Central memory CD8-positive, alpha-beta T cell (primary cell): Measurements from ENCODE around the gene PRRT1B.

Source experiments
- ATAC-seq: fragments of 150-1000 bp; cut with Tn5 transposase; replicated peaks from 2 replicates; pipeline ENCODE4 v1.10.0; 2022; ENCODE audit warnings: mild to moderate bottlenecking, moderate FRiP score, moderate number of reproducible peaks; ENCODE audit not compliant: poor library complexity, severe bottlenecking; ENCODE audit errors: extremely low read depth
- DNase-seq, 2 donors: peaks; one replicate each; pipeline ENCODE4 v3.0.0; 2021; ENCODE audit warnings: low spot score in 2 of 2
- H3K27ac Mint-ChIP-seq: one replicate; pipeline ENCODE4 v1.8.0; 2022; ENCODE audit warnings: low read depth, mild to moderate bottlenecking, moderate library complexity, mixed read lengths
- H3K27me3 Mint-ChIP-seq: one replicate; pipeline ENCODE4 v1.8.0; 2022; ENCODE audit warnings: mixed read lengths
- H3K36me3 Mint-ChIP-seq: one replicate; pipeline ENCODE4 v1.8.0; 2022; ENCODE audit warnings: mild to moderate bottlenecking, moderate library complexity, mixed read lengths; ENCODE audit not compliant: insufficient read depth
- H3K4me1 Mint-ChIP-seq: one replicate; pipeline ENCODE4 v1.8.0; 2022; ENCODE audit warnings: mixed read lengths
- H3K4me3 Mint-ChIP-seq: one replicate; pipeline ENCODE4 v1.8.0; 2022; ENCODE audit warnings: mild to moderate bottlenecking, moderate library complexity, mixed read lengths
- H3K9me3 Mint-ChIP-seq: one replicate; pipeline ENCODE4 v1.8.0; 2022; ENCODE audit warnings: mixed read lengths

Gene PRRT1B

DNA sequence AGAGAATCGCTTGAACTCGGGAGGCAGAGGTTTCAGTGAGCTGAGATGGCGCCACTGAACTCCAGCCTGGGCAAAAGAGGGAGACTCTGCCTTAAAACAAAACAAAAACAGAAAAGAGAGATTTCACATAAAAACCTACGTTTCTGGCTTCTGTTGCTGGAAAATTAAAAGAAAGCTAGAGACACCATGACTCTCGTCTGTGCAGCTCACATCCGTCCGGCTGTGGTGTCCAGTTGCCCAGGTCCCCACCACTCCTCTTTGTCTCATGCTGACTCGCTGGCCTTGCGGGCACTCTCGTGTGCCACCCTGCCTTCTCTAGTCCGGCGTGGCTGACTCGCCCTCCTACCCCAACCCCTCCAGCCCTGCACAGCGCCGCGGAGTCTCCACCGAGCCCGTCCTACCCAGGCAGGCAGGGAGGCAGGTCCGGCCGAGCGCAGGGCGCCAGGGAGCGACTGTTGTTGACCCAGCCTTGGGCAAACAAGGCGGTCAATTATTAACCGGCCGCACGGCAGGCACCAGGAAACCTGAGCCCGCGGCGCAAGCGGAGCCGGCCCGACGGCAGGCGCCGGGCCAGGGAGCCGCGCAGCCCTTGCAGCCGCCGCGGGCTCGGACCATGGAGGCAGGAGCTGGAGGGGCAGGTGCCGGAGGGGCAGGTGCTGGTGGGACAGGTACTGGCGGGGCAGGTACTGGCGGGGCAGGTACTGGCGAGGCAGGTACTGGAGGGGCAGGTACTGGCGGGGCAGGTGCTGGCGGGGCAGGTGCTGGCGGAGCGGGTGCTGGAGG, at the start of gene PRRT1B:
Gene PRRT1B (plus strand): TSS at position 521 of the 783 bp plus-strand sequence. CDS start 93 bp downstream, at position 614.
- ATAC-seq (no peak), DNase-seq (no peak)
- Mint-ChIP-seq H3K27ac (no peak within 1 kb of the TSS), H3K4me1 (peaks cover 5% of the 10 kb centered on the region), H3K9me3 (peaks cover 6% of the 10 kb centered on the region), H3K36me3 (peaks cover 3% of the 10 kb centered on the region), H3K27me3 (peaks cover 35% of the 10 kb centered on the region), H3K4me3 (peak within 1 kb of the TSS; percentile 53)

DNA sequence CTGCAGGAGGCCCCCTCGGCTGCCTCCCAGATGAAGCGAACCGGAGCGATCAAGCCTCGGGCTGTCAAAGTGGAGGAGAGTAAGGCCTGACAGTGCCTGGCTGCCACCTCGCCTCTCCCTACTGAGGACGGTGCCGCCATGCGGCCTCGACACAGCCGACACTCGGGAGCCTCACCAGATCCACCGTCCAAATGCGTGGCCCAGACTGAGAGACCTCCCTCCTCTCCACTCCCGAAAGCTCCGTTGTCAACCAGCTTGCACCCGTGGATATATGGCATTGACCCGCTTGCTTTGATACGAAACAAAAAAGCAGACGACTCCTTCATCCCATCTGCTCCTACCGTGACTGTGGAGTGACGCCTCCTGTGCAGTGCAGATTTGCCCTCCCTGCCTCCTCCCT, 49.5 kb upstream of the PRRT1B start:
- Mint-ChIP-seq H3K4me3 (no peak overlapping the region), H3K36me3 (peaks cover 63% of the 10 kb centered on the region), H3K4me1 (peaks cover 37% of the 10 kb centered on the region), H3K27me3 (no peaks in the 10 kb centered on the region), H3K9me3 (no peaks in the 10 kb centered on the region), H3K27ac (no peak overlapping the region)
- no peak for ATAC-seq
- no peak for DNase-seq

DNA sequence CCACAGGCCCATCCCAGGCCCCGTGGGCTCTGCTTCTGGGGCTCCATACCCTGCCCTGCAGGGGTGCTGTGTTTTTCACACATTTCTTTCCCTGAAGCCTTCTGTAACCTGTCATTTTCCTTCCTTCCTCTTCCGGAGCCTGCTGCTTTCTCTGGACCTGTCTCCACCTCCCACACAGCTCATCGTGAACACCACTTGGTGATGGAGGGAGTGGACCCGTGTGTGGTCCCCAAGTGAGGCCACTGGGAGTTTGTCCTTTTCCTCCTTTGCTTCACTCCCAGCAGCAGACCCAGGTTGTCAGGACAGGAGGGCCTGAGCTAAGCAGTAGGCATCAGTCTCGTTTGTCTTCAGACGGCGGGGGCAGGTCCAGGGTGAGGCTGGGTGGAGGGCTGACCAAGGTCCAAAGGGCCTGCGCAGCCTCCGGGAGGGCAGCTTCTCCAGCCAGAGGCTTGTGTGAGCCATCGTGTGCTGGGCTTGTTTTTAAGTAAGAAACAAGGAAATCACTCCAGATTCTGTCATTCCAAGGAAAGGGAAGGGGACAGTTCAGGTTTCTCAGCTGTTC, 48.4 kb upstream of the PRRT1B start:
- H3K4me1 Mint-ChIP-seq = peaks cover 43% of the 10 kb centered on the region
- H3K27ac Mint-ChIP-seq = no peak overlapping the region
- DNase-seq (no peak), ATAC-seq (no peak)
- peaks cover 59% of the 10 kb centered on the region for H3K36me3 Mint-ChIP-seq
- no peaks in the 10 kb centered on the region for H3K27me3 Mint-ChIP-seq
- no peak overlapping the region for H3K4me3 Mint-ChIP-seq
- no peaks in the 10 kb centered on the region for H3K9me3 Mint-ChIP-seq

DNA sequence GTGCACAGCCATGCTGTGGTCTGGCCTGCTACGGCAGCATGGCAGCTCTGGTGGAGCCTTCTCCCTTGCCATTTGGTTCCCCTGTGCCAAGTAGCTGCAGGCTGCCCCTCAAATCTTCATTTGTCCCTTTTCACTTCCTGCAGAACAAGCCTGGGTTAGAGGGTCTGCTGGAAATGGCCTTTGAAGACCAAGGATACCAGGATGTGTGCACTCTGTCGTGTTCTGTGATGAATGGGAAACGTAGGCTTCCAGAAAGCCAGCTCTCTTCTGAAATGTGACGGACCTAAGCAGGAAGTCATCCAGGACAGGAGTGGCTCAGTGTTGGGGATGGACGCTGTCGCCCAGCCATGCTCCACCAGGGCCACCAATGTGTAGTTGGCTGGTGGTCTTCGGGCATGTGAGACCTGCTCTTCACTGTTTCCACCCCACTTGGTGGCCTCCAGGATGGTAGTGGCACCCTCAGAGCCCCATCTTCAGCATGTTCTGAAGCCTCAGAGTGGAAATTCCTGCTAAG, 46.0 kb upstream of the PRRT1B start:
- ATAC-seq (no peak), DNase-seq (no peak)
- peak overlapping the region; percentile 73 for H3K27ac Mint-ChIP-seq
- no peaks in the 10 kb centered on the region for H3K9me3 Mint-ChIP-seq
- no peaks in the 10 kb centered on the region for H3K27me3 Mint-ChIP-seq
- peaks cover 57% of the 10 kb centered on the region for H3K4me1 Mint-ChIP-seq
- peak overlapping the region; percentile 90 for H3K4me3 Mint-ChIP-seq
- peaks cover 52% of the 10 kb centered on the region for H3K36me3 Mint-ChIP-seq

DNA sequence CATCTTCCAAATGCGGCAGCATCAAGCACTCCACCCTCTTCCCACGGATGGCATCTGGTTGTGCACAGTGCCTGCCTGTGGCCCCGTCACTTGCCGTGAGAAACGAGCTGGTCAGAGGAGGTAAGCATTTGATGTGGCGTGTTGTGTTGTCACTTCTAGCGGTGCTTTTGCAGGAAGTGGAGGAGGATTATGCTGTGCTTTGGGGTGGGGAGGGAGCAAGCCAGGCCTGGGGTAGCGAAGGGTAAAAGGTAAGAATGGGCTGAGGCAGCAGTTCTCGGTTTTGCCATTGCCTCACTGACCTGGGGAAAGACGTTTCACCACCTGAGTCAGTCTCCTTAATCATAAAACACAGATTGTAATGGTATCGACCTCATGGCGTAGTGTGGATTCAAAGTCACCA, 44.9 kb upstream of the PRRT1B start:
- peaks cover 48% of the 10 kb centered on the region for H3K36me3 Mint-ChIP-seq
- peak overlapping the region; percentile 73 for H3K27ac Mint-ChIP-seq
- H3K4me1 Mint-ChIP-seq = peaks cover 64% of the 10 kb centered on the region

DNA sequence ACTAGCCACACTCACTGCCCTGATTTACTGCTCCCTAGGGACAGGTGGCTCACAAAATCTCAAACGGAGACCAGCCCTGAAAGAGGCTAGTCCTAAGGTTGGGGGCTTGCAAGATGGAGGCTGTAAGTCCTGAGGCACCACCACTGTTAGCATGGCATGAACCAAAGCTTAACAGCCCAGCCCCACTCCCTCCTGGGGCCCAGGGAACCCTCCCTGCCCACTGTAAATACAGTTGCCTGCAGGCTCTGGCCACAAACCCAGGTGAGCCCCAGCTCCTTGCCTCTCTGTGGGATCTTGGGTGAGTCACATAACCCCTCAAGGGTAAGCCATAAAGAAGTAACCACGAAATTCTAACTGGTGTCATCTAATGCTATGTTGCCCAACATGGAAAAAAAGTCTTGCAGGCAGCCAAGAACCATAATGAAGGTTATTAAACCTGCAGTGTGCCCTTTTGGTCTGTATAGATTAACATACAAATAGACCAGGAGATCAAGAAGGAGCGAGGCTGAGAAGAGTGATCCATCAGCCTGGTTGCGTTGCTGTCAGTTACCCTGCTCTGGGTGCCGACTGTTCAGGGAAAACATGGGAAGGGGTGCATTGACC, 44.3 kb upstream of the PRRT1B start:
- peak overlapping the region; percentile 90 for H3K4me3 Mint-ChIP-seq
- DNase-seq = peak in 1 of 2 donors; percentile 30
- no peaks in the 10 kb centered on the region for H3K27me3 Mint-ChIP-seq
- peak; percentile 47 for ATAC-seq
- H3K36me3 Mint-ChIP-seq = peaks cover 42% of the 10 kb centered on the region
- no peaks in the 10 kb centered on the region for H3K9me3 Mint-ChIP-seq
- H3K4me1 Mint-ChIP-seq = peaks cover 64% of the 10 kb centered on the region
- peak overlapping the region; percentile 73 for H3K27ac Mint-ChIP-seq

More for the DNA sequence above, 44.9 kb upstream of the PRRT1B start:
- ATAC-seq = peak; percentile 80
- DNase-seq = peak; percentile 46 to 74
- H3K9me3 Mint-ChIP-seq = no peaks in the 10 kb centered on the region
- peak overlapping the region; percentile 90 for H3K4me3 Mint-ChIP-seq
- H3K27me3 Mint-ChIP-seq = no peaks in the 10 kb centered on the region

DNA sequence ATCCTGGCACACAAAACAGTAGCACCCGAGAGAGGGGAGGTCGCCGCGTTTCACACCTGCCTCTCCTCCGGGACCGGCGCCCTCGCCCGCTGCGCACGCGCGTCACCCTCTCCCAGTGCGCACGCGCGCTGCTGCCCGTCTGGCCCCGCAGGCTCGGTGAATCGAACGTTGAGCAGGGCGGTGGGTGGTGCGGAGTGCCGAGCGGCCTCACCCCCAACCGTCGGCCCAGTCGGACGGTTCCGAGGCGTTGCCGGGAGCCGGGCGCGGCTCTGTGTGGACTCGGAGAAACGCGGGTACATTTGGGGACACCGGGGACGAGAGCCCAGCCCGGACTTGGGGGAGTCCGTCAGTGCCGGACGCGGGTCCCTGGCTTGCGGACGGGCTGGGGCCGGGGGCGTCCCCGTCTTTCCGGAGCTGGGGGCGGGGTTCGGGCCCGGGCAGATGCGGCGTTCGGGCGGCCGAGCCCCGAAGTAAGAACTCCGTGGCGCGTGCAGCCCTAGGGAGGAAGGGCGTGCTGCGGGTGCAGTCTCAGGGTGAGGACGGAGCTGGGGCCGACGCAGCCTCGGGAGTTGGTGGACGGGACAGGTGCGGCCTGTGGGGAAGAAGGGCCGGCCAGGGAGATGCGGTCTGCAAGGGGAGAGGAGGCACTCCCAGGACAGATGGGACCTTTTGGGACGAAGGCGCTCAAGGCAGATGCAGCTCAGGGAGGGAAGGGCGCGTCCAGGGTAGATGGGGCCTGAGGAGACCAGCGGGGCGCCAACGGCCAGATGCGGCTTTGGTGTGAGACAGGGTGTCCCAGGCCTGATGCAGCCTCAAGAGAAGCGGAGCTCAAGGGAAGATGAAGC, 42.3 kb upstream of the PRRT1B start, which contains the start of gene POMT1:
Gene POMT1 (plus strand): TSS at position 138 of the 845 bp plus-strand sequence. CDS start 1,301 bp downstream, outside the sequence.
- peak; percentile 43 for ATAC-seq
- Mint-ChIP-seq H3K27ac (peak within 1 kb of the TSS; percentile 93), H3K4me3 (peak within 1 kb of the TSS; percentile 90), H3K4me1 (peaks cover 60% of the 10 kb centered on the region), H3K36me3 (peaks cover 33% of the 10 kb centered on the region), H3K9me3 (no peaks in the 10 kb centered on the region), H3K27me3 (no peaks in the 10 kb centered on the region)
- DNase-seq = peak; percentile 76 to 77

DNA sequence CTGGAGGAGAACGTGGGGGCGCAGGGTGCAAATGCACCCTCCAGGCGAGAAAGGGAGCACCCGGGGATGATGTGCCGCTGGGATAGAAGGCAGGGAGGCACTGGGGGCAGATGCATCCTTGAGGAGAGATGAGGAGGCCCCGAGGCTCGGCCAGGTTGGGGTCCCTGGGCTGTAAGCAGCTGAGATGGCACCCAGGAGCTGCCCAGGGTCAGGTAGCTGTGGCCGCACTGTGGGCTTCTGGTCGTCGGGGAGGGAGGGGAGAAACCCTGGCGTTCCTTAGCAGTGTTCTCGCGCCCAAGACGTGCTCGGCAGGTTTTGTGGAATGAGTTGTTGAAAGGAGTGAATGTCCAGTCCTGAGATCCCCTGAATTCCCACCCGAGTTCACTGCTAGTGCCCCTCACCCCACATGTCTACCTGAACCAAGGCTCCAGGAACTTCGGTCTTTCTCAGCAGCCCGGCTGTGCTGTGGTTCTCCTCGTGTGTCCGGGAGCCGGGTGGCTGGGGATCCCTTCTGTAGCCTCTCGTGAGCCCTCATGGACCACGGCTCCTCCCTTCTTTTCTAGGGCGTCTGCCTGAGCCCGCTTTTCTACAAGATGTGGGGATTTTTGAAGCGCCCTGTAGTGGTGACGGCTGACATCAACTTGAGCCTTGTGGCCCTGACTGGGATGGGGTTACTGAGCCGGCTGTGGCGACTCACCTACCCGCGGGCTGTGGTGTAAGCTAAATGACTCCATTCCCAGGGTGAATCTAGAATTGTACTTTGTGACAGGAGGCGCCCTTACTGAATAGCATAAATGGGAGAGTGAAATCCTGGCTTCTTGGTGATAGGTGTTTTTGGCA, 41.5 kb upstream of the PRRT1B start:
- ATAC-seq = no peak
- H3K27ac Mint-ChIP-seq = peak overlapping the region; percentile 93
- no peaks in the 10 kb centered on the region for H3K27me3 Mint-ChIP-seq
- H3K9me3 Mint-ChIP-seq = no peaks in the 10 kb centered on the region
- peaks cover 55% of the 10 kb centered on the region for H3K4me1 Mint-ChIP-seq
- H3K4me3 Mint-ChIP-seq = peak overlapping the region; percentile 90
- peaks cover 34% of the 10 kb centered on the region for H3K36me3 Mint-ChIP-seq
- DNase-seq = peak; percentile 28 to 44

DNA sequence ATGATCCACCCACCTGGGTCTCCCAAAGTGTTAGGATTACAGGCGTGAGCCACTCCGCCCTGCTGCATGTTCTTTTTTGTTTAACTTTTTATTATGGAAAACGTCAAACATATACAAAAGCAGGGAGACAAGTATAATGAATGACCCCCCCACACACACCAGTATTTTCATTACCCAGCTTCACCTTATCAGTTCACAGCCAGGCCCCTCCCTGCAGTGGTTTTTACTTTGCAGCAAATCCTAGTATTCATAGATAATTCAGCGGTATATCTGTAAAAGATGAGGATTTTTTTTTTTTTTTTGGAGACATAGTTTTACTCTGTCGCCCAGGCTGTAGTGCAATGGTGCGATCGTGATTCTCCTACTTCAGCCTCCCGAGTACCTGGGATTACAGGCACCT, 40.3 kb upstream of the PRRT1B start:
- DNase-seq = no peak
- Mint-ChIP-seq H3K36me3 (peaks cover 33% of the 10 kb centered on the region), H3K9me3 (no peaks in the 10 kb centered on the region), H3K4me3 (peak overlapping the region; percentile 43), H3K27ac (no peak overlapping the region), H3K27me3 (no peaks in the 10 kb centered on the region), H3K4me1 (peaks cover 44% of the 10 kb centered on the region)
- ATAC-seq = no peak

DNA sequence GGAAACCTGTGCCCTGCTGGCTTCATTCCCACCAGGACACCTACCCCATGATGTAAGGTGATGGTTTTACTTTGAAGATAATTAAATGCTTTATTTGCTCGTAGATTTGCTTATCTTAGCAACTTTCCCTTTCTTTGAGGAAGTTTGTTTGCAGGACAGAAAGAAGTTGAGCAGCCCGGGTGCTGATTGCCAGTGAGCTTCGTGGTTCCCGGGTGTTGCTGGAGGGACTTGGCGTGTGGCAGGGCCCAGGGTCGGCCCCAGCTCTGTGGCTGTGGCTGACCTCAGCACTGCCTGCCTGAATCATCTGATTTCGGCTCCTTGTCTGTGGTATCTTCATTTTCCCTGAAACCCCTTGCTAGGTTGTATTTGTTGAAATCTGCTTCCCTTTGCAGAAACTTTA, 33.9 kb upstream of the PRRT1B start:
- Mint-ChIP-seq H3K27me3 (no peaks in the 10 kb centered on the region), H3K4me1 (no peaks in the 10 kb centered on the region), H3K36me3 (peaks cover 29% of the 10 kb centered on the region), H3K4me3 (no peak overlapping the region), H3K27ac (no peak overlapping the region), H3K9me3 (no peaks in the 10 kb centered on the region)
- DNase-seq (no peak), ATAC-seq (no peak)

DNA sequence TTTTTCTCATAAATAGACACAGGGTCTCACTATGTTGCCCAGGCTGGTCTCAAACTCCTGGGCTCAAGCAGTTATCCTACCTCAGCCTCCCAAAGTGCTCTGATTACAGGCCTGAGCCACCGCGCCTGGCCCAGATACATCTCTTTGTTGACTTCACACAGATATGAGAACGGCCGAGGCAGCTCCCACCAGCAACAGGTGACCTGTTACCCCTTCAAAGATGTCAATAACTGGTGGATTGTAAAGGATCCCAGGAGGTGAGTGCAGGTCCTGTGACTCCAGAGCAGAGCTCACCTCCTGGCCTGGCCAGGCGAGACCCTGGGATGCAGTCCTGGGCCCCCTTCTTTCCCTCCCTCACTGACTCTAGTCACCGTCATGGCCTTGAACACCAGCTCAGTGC, 33.4 kb upstream of the PRRT1B start:
- H3K27me3 Mint-ChIP-seq = no peaks in the 10 kb centered on the region
- DNase-seq (no peak), ATAC-seq (no peak)
- no peaks in the 10 kb centered on the region for H3K9me3 Mint-ChIP-seq
- no peak overlapping the region for H3K27ac Mint-ChIP-seq
- peaks cover 33% of the 10 kb centered on the region for H3K36me3 Mint-ChIP-seq
- H3K4me3 Mint-ChIP-seq = no peak overlapping the region
- no peaks in the 10 kb centered on the region for H3K4me1 Mint-ChIP-seq
